Cortex of kidney (tissue), 1 donor: ENCODE measurements around the gene KCTD11.
A peak's percentile ranks its signal among the peaks of the same experiment; 100 is the strongest.
"Not testable (repeated sequence)": the region's sequence is repeated elsewhere in the genome, so short reads cannot be mapped to it uniquely, and the experiment has no call there.

Experiments
- DNase-seq: peaks from one replicate; lab custom pipeline; 2025; lab: John Stamatoyannopoulos, UW

Gene KCTD11

GRCh38 chr17:7322520-7323194 lies 29.3 kb upstream of the KCTD11 start:
- no peak for DNase-seq

GRCh38 chr17:7323731-7324437 lies 28.1 kb upstream of the KCTD11 start:
- no peak for DNase-seq

- no peak for DNase-seq
These were observed 27.6 kb upstream of the KCTD11 start for GRCh38 chr17:7324438-7324779.

GRCh38 chr17:7325031-7325528 lies 26.9 kb upstream of the KCTD11 start:
- no peak for DNase-seq

GRCh38 chr17:7326186-7326585 lies 25.8 kb upstream of the KCTD11 start:
- no peak for DNase-seq

- DNase-seq, result no peak
These were observed 24.9 kb upstream of the KCTD11 start for GRCh38 chr17:7327056-7327455.

- no peak for DNase-seq
These were observed 24.5 kb upstream of the KCTD11 start for GRCh38 chr17:7327501-7327900.

- no peak for DNase-seq
These were observed 24.0 kb upstream of the KCTD11 start for GRCh38 chr17:7328009-7328408.

- DNase-seq, result no peak
These were observed 23.1 kb upstream of the KCTD11 start, which contains the start of gene NEURL4 for GRCh38 chr17:7328840-7329373. Gene NEURL4 (minus strand): TSS chr17:7329335. CDS start chr17:7329312, 23 bp downstream.

GRCh38 chr17:7329374-7329996 lies 22.5 kb upstream of the KCTD11 start:
- DNase-seq, result peak; percentile 62

GRCh38 chr17:7329997-7330637 lies 21.8 kb upstream of the KCTD11 start:
- no peak for DNase-seq

GRCh38 chr17:7330638-7331015 lies 21.3 kb upstream of the KCTD11 start:
- DNase-seq, result no peak

GRCh38 chr17:7332111-7332510 lies 19.9 kb upstream of the KCTD11 start:
- DNase-seq, result no peak

- not testable (repeated sequence) for DNase-seq
These were observed 19.3 kb upstream of the KCTD11 start for GRCh38 chr17:7332600-7333069.

GRCh38 chr17:7334938-7335538 lies 16.9 kb upstream of the KCTD11 start:
- no peak for DNase-seq

GRCh38 chr17:7335765-7336164 lies 16.2 kb upstream of the KCTD11 start:
- DNase-seq, result not testable (repeated sequence)

- no peak for DNase-seq
These were observed 15.5 kb upstream of the KCTD11 start, which contains the start of gene ACAP1 for GRCh38 chr17:7336240-7337175. Gene ACAP1 (plus strand): TSS chr17:7336529. CDS start chr17:7336735, 206 bp downstream.

GRCh38 chr17:7337600-7337999 lies 14.4 kb upstream of the KCTD11 start:
- DNase-seq, result not testable (repeated sequence)

- DNase-seq, result no peak
These were observed 11.8 kb upstream of the KCTD11 start for GRCh38 chr17:7340179-7340578.

- DNase-seq, result no peak
These were observed 10.1 kb upstream of the KCTD11 start for GRCh38 chr17:7341842-7342241.
